Activated naive CD8-positive, alpha-beta T cell treated with anti-CD3 and anti-CD28 coated beads, Interleukin-2, amount 10 ng/mL, durations not matched to agents 7 days and 5 days (primary cell): Measurements from ENCODE around the gene DUOX2. TPM values are rescaled to one million over a fixed set of nuclear protein-coding genes. Genes with fewer than 3 reads are reported as not detected.
"Not testable (repeated sequence)": the region's sequence is repeated elsewhere in the genome, so short reads cannot be mapped to it uniquely, and the experiment has no call there.

Experiments used
- ATAC-seq: fragments of 150-1000 bp; cut with Tn5 transposase; one replicate; pipeline ENCODE4 v1.10.0; 2021; ENCODE audit warnings: low read depth, moderate library complexity
- POLR2A ChIA-PET: fragments of 350-600 bp; sonication (Branson Sonifier 250); formaldehyde crosslinking; loops from one replicate; lab custom pipeline; 2021; ENCODE audit warnings: antibody characterized with exemption; lab: Charles Lee
- DNase-seq: peaks from one replicate; pipeline ENCODE4 v3.0.0; 2021
- H3K27ac Mint-ChIP-seq: one replicate; pipeline ENCODE4 v1.8.0; 2022; ENCODE audit warnings: mild to moderate bottlenecking, mixed read lengths
- H3K27me3 Mint-ChIP-seq: one replicate; pipeline ENCODE4 v1.8.0; 2022; ENCODE audit warnings: mild to moderate bottlenecking, moderate library complexity, mixed read lengths
- H3K36me3 Mint-ChIP-seq: one replicate; pipeline ENCODE4 v1.8.0; 2021; ENCODE audit warnings: mild to moderate bottlenecking, mixed read lengths
- H3K4me1 Mint-ChIP-seq: one replicate; pipeline ENCODE4 v1.8.0; 2021; ENCODE audit warnings: mixed read lengths
- H3K4me3 Mint-ChIP-seq: one replicate; pipeline ENCODE4 v1.8.0; 2022; ENCODE audit warnings: mild to moderate bottlenecking, moderate library complexity, mixed read lengths
- H3K9me3 Mint-ChIP-seq: one replicate; pipeline ENCODE4 v1.8.0; 2021; ENCODE audit warnings: mixed read lengths
- total RNA-seq, 2 experiments: library from RNA; stranded (reverse); gene quantifications; one replicate each; pipeline ENCODE4 v1.2.3, GENCODE V29; 2021

Gene DUOX2
- total RNA-seq, 2 experiments from 2014 or later, result not detected

- H3K4me3 Mint-ChIP-seq, result no peak overlapping the region
- H3K9me3 Mint-ChIP-seq, result no peaks in the 10 kb centered on the region
- H3K36me3 Mint-ChIP-seq, result no peaks in the 10 kb centered on the region
- POLR2A ChIA-PET, result no interaction called here
- H3K27ac Mint-ChIP-seq, result no peak overlapping the region
- H3K4me1 Mint-ChIP-seq, result no peaks in the 10 kb centered on the region
- peaks cover 8% of the 10 kb centered on the region for H3K27me3 Mint-ChIP-seq
- DNase-seq, result no peak
- no peak for ATAC-seq
Measured at GRCh38 chr15:45094358-45094730, 19.6 kb downstream of the DUOX2 start.

GRCh38 chr15:45093622-45094357, 20.2 kb downstream of the DUOX2 start:
- no peak for DNase-seq
- Mint-ChIP-seq H3K9me3 (no peaks in the 10 kb centered on the region), H3K4me3 (no peak overlapping the region), H3K36me3 (no peaks in the 10 kb centered on the region), H3K27ac (no peak overlapping the region), H3K4me1 (no peaks in the 10 kb centered on the region), H3K27me3 (peaks cover 8% of the 10 kb centered on the region)
- POLR2A ChIA-PET, result no interaction called here
- ATAC-seq, result no peak

DNA sequence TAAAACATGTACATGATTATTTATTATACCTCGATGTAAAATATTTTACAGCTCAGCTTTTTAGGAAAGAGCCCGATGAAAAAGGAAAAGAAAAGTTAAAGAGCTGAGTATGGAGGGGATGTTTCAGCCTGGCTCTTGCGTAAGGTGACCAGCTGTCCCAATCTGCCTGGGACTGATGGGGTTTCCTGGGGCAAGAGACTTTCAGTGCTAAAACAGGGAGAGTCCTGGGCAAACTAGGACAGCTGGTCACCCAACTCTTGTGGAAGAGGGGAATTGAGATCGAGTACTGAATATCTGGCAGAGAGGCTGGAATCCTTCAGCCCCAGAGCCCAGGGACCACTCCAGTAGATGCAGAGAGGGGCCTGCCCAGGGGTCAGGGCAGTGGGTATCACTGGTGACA, 21.0 kb downstream of the DUOX2 start:
- no peaks in the 10 kb centered on the region for H3K4me1 Mint-ChIP-seq
- no peaks in the 10 kb centered on the region for H3K36me3 Mint-ChIP-seq
- no peak for DNase-seq
- H3K4me3 Mint-ChIP-seq, result no peak overlapping the region
- POLR2A ChIA-PET, result no interaction called here
- H3K27me3 Mint-ChIP-seq, result peaks cover 8% of the 10 kb centered on the region
- no peaks in the 10 kb centered on the region for H3K9me3 Mint-ChIP-seq
- ATAC-seq, result no peak
- no peak overlapping the region for H3K27ac Mint-ChIP-seq

- Mint-ChIP-seq H3K4me3 (no peak overlapping the region), H3K27ac (no peak overlapping the region), H3K36me3 (no peaks in the 10 kb centered on the region), H3K4me1 (no peaks in the 10 kb centered on the region), H3K27me3 (peaks cover 15% of the 10 kb centered on the region), H3K9me3 (no peaks in the 10 kb centered on the region)
- POLR2A ChIA-PET, result no interaction called here
- ATAC-seq (no peak), DNase-seq (no peak)
Measured at GRCh38 chr15:45091576-45091975, 22.4 kb downstream of the DUOX2 start.

GRCh38 chr15:45091161-45091560, 22.8 kb downstream of the DUOX2 start:
- Mint-ChIP-seq H3K9me3 (no peaks in the 10 kb centered on the region), H3K4me1 (no peaks in the 10 kb centered on the region), H3K4me3 (no peak overlapping the region), H3K27ac (no peak overlapping the region), H3K36me3 (no peaks in the 10 kb centered on the region), H3K27me3 (peaks cover 15% of the 10 kb centered on the region)
- POLR2A ChIA-PET, result no interaction called here
- no peak for DNase-seq
- ATAC-seq, result no peak

DNA sequence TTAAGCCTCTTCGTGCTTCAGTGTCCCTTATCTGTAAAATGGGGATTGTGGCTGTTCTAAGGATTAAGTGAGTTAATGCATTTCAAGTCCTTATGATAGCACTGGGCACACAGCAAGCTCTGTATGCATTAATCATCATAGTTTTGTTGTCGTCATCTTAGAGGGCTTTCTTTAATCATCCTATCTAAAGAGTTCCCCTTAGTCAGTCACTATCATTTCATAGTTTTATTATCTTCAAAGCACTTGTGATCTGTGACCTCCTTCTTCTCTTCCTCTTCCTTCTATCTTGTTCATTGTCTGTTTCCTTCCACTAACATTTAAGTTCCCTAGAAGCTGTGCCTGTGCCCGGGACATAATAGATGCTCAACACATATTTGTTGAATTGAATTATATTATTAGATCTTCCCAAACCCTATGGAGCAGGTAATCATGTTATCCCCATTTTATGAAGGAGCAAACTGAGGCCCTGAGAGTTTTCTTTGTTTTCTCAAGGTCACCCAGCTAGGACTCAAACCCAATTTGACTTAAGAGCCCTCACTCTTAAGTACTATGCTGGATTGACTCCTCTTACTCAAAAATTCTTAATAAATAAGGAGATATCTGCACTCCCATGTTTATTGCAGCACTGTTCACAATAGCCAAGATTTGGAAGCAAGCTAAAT, 24.1 kb downstream of the DUOX2 start:
- no peaks in the 10 kb centered on the region for H3K4me1 Mint-ChIP-seq
- no peak overlapping the region for H3K4me3 Mint-ChIP-seq
- POLR2A ChIA-PET, result no interaction called here
- H3K36me3 Mint-ChIP-seq, result no peaks in the 10 kb centered on the region
- peaks cover 15% of the 10 kb centered on the region for H3K27me3 Mint-ChIP-seq
- H3K27ac Mint-ChIP-seq, result no peak overlapping the region
- no peaks in the 10 kb centered on the region for H3K9me3 Mint-ChIP-seq
- DNase-seq (no peak), ATAC-seq (no peak)

GRCh38 chr15:45088801-45089711, 24.9 kb downstream of the DUOX2 start:
- Mint-ChIP-seq H3K4me1 (no peaks in the 10 kb centered on the region), H3K27ac (no peak overlapping the region), H3K36me3 (no peaks in the 10 kb centered on the region), H3K9me3 (no peaks in the 10 kb centered on the region), H3K27me3 (peaks cover 18% of the 10 kb centered on the region), H3K4me3 (no peak overlapping the region)
- POLR2A ChIA-PET, result no interaction called here
- DNase-seq (no peak), ATAC-seq (no peak)

- Mint-ChIP-seq H3K36me3 (no peaks in the 10 kb centered on the region), H3K27ac (no peak overlapping the region), H3K27me3 (peaks cover 26% of the 10 kb centered on the region), H3K9me3 (no peaks in the 10 kb centered on the region), H3K4me1 (no peaks in the 10 kb centered on the region), H3K4me3 (no peak overlapping the region)
- POLR2A ChIA-PET, result no interaction called here
- DNase-seq (no peak), ATAC-seq (no peak)
Measured at GRCh38 chr15:45087513-45087912, 26.5 kb downstream of the DUOX2 start.

- H3K36me3 Mint-ChIP-seq, result no peaks in the 10 kb centered on the region
- no peak for DNase-seq
- no peaks in the 10 kb centered on the region for H3K9me3 Mint-ChIP-seq
- no peak for ATAC-seq
- peaks cover 18% of the 10 kb centered on the region for H3K27me3 Mint-ChIP-seq
- H3K27ac Mint-ChIP-seq, result no peak overlapping the region
- no peaks in the 10 kb centered on the region for H3K4me1 Mint-ChIP-seq
- no peak overlapping the region for H3K4me3 Mint-ChIP-seq
- POLR2A ChIA-PET, result no interaction called here
Measured at GRCh38 chr15:45084163-45084562, 29.8 kb downstream of the DUOX2 start.

DNA sequence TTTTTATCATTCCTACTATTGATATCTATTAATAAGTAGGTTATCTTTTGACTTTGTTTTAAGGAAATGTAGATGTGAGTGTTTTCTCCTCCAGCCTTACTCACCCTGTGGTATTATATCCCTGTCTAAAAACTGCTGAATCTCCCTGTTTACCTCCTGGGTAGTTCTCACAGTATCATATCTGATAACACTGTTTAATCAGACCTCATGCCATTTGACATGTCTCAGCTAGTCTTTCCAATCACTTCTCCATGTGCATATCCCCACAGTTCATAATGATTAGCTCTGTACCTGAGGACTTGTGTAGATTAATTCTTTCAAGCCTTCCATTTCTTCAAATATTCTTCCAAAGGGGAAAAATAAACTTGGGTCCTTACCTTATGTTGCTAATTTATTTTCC, 30.7 kb downstream of the DUOX2 start:
- Mint-ChIP-seq H3K4me3 (no peak overlapping the region), H3K27ac (no peak overlapping the region), H3K27me3 (peaks cover 18% of the 10 kb centered on the region)

DNA sequence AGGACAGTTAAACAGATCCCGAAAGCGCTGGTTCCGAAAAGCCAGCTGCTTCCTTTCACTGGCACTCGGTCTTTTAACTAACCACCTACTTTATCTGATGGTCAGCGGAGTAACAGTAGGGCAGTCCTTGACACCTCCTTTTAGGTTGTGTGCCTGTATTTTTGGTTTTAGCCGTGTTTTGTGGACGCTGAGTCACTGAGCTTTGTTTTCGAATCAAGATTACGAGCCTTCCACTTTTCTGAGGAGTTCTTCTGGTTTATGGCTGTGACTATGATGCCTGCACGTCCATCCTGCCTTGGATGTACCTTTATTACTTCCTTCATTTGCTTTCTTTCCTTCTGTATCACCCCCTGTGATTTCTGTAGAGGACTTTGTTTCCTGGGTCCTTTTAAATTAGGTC, 31.6 kb downstream of the DUOX2 start:
- H3K27ac Mint-ChIP-seq, H3K36me3 Mint-ChIP-seq, H3K4me3 Mint-ChIP-seq, DNase-seq, H3K4me1 Mint-ChIP-seq, ATAC-seq, POLR2A ChIA-PET, H3K9me3 Mint-ChIP-seq: not testable (repeated sequence)
- peaks cover 17% of the 10 kb centered on the region for H3K27me3 Mint-ChIP-seq

More for the DNA sequence above, 30.7 kb downstream of the DUOX2 start:
- no peaks in the 10 kb centered on the region for H3K9me3 Mint-ChIP-seq
- DNase-seq (no peak), ATAC-seq (no peak)
- POLR2A ChIA-PET, result no interaction called here
- no peaks in the 10 kb centered on the region for H3K36me3 Mint-ChIP-seq
- H3K4me1 Mint-ChIP-seq, result no peaks in the 10 kb centered on the region

GRCh38 chr15:45080593-45080992, 33.4 kb downstream of the DUOX2 start:
- not testable (repeated sequence) for ATAC-seq
- H3K27me3 Mint-ChIP-seq, result peaks cover 11% of the 10 kb centered on the region

GRCh38 chr15:45079628-45080246, 34.2 kb downstream of the DUOX2 start:
- H3K9me3 Mint-ChIP-seq, H3K4me1 Mint-ChIP-seq, POLR2A ChIA-PET, H3K27ac Mint-ChIP-seq, H3K4me3 Mint-ChIP-seq, H3K36me3 Mint-ChIP-seq, DNase-seq, ATAC-seq: not testable (repeated sequence)
- H3K27me3 Mint-ChIP-seq, result peaks cover 11% of the 10 kb centered on the region

More at GRCh38 chr15:45080593-45080992, 33.4 kb downstream of the DUOX2 start:
- H3K4me3 Mint-ChIP-seq, POLR2A ChIA-PET, DNase-seq, H3K9me3 Mint-ChIP-seq, H3K27ac Mint-ChIP-seq, H3K36me3 Mint-ChIP-seq, H3K4me1 Mint-ChIP-seq: not testable (repeated sequence)
